ENCODE data around the gene SLC12A7.
"Not testable (repeated sequence)": the region's sequence is repeated elsewhere in the genome, so short reads cannot be mapped to it uniquely, and the experiment has no call there.

Gene SLC12A7

DNA sequence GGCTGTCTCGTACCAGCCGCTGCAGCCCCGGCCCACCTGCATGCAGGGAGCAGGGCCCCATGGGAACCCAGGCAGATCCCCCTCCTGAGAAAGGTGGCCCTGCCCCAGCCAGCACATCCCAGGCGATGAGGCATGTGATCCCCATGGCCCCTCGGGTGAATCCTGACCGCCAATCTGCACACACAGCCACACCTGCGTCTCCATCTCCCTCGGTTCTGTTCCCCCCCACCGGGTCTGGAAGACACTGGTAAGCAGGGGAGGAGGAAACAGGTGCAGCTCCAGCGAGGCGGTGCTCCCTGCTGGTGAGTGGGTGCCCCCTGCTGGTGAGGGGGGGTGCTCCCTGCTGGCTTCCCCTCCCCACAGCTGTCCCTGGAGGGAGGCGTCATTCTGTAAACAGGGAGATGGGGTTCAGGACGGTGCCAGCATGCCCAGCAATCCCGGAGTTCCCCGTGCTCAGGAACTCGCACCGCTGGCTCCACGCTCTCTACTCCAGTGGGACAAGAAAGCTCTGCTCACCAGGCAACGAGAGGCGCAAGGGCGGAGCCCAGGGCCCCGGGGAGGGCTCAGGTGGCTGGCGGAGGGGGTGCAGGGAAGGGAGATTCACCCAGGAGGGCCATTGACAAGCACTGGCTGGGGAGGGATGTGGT, 28.4 kb upstream of the SLC12A7 start:
- peak; percentile 24 for DNase-seq

DNA sequence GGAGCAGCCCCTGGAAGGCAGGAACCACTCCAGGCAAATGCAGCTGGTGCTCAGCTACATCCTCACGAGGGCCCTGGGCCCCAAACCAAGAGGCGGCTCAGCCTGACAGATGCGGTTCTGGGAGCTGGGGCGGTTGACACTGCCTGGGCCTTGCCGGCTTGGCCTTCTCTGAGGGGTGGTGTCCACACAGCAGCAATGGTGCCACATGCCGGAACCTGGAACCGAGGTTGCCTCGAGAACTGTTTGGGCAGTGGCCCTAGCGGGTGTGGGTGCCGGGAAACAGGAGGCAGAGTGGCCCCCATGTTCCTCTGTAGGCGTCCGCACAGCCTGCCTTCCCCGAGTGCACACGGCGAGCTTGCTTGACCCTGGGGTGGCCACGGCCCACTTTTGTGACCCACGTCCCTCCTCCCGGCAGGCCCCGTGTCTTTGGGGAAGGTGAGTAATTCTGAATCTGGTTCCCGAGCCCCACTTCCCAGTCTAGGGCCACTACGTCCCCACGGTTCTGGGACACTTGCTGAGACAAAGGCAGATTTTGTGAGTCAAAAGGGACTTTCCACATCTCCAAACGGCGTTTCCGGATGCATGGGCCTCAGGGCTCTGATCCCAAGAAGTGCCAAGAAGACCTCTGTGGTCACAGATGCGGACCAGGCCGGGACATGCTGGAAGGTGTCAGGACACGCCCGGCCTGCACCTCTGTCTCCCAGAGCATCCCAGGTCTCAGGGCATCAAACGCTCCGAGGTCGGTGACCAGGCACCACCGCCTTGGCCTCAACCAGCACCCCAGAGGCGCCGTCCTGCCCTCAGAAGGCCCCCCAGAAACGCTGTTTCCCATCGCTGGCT, 27.7 kb upstream of the SLC12A7 start:
- DNase-seq, result no peak

DNA sequence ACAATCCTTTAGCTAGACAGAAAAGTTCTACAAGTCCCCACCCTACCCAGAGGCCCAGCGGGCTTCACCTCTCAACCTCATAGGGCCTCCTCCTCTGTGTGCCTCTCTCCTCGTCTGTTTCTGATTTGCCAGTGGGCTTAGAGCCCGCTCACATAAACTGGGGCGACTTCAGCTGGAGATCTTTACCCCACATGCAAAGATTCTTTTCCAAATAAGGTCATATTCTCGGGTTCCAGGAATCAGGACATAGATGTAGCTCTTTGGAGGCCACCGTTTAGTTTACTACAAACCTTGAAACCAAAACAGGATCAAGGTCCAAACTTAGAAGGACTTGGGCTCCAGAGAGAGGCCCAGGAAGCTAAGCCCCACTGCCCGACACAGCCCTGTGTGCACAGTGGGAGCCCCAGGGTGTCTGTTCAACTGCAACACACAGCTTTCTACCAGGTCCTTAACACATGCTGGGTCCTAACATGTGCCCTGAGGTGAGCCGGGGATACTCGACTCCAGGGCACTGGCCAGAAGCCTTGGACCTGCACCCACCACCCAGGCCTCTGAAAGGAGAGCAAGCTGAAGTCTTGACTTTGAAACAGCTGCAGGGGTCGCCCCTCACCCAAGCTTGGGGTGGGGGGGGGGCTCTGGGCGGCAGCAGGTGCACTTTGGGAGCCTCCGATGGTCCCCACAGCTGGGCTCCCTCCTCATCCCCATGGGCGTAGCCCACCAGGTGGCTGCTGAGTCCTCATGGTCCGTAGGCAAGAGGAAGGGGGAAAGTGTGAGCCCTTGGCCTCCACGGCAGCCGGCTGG, 26.8 kb upstream of the SLC12A7 start:
- DNase-seq, result no peak

DNA sequence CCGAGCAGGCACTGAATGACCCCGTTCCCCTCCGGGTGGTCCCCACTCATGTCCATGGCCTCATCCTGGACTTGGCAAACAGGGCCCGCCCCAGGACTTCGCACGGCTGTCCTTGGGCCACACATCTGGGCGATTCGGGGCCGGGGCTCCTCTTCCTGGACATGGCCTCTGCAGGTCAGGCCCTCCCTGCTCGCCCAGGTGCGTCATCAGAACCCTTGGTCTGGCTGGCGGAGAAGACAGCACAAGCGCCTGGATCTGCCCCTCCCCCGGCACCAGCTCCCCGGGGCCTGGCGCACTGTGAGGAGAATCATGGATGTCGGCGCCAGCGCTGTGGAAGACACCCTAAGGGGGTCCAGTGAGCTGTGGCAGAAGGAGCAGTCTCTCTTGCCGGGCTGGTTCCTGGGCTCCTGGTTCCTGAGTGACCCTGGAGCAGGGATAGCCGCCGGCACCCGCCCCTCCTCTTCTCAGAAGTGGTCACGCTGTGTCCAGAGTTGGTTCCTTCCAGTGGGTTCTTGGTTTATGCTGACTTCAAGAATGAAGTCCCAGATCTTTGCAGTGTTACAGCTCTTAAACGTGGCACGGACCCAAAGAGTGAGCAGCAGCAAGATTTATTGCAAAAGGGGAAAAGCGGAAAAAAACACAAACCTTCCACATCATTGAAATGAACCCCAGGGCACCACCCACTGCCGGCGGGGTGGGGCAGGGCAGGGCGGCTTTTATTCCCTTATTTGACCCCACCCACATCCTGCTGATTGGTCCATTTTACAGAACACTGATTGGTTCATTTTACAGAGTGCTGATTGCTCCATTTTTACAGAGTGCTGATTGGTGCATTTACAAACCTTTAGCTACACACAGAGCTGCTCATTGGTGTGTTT, 25.9 kb upstream of the SLC12A7 start:
- no peak for DNase-seq

DNA sequence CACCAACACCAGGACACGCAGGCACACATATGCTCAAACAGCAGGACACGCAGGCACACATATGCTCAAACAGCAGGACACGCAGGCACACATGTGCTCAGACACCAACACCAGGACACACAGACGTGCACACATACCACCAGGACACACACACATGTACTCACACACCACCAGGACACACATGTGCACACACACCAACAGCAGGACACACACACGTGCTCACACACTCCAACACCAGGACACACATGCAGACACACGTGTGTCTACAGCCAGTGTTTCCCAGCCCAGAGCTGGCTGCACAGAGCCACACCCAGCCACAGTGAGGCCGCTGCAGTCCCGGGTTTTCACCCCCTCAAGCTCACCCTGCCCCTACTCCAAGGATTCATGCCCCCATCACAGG, 25.0 kb upstream of the SLC12A7 start:
- no peak for DNase-seq

DNA sequence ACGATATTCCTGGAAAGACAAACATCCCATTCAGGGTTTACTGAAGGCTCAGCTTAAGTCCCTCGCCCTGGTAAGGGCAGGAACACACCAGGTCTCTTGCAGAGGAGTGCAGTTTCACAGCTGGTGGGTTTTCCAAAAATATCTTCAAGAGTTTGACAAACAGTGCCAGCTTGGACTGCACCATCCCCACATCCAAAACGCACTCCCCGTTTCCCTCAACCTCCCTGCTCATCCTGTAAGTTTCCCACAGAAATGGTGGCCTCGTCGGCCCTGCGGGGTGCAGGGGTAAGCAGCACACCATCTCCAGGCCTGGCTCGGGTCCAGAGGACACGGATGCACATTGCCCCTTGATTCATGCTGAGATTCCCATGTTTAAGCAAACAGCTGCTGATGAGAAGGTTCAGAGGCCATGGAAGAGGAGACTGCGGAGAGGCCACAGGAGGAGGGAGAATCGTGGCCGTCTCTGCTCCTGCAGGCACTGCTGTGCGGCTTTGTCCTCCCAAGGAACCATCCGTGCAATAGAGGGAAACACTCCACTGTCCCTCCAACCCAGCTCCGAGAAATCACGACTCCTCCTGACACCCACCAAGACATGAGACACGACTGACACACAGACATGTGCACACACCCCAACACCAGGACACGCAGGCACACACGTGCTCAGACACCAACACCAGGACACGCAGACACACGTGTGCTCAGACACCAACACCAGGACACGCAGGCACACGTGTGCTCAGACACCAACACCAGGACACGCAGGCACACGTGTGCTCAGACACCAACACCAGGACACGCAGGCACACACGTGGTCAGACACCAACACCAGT, 24.0 kb upstream of the SLC12A7 start:
- no peak for DNase-seq

DNA sequence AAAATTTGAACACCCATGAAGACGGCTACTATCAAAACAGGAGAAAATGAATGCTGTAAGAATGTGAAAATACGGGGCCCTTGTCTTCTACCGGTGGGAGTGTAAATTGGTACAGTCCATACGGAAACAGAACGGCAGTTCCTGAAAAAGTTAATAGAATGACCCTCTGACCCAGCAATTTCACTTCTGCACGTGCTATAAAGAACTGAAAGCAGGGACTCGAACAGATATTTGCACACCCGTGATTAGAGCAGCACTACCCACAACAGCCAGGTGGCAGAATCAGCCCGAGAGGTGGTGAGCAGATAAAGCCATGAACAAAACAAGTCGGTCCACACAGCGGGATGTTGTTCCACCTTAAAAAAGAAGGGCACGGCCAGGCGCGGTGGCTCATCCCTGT, 22.6 kb upstream of the SLC12A7 start:
- DNase-seq, result no peak

DNA sequence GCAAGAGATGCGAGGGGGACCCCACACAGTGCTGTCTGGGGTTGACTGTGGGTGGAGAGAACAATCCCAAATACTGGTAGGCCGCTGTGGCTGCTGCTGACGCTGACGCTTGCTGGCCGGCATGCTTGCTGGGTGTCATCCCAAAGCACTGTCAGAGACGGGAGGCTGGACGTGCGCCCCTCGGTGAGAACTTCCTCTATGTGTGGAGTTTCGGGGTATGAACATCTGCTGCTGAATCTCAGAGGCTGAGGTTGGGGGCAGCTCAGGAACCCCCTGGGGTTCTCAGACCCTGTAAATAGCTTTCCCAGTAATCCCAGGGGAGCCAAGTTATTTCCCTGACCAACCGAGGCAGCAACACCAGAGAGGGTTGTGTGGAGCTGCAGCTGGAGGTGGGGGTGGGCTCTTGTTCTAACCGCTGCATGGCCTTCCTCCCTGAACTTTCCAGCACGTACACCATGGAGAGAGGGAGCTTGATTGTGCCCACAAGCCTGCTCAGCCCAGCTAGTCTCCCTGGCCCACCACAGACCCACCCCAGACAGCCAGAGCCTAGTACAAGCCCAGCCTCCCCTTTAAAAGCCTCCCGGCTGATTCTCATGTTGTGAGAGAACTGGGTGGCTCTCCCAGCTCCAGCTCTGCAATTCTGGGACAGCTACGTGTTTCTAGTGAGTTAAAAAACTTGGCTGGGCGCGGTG, 21.8 kb upstream of the SLC12A7 start:
- DNase-seq, result peak; percentile 10

DNA sequence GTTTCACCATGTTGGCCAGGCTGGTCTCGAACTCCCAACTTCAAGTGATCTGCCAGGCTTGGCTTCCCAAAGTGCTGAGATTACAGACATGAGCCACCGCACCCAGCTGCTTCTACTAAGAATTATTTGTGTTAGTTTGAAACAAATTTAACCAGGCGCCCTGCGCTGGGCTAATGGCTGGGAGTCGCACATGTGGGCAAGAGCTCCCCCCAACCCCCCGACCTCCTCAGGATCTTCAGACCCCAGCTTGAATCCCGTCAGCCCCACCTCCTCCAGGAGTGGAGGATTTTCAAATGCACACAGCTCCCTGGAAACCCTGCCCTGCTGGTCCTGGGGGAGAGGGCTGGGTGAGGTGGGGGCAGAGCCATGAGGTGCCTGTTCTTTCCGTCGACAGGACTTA, 21.2 kb upstream of the SLC12A7 start:
- no peak for DNase-seq

DNA sequence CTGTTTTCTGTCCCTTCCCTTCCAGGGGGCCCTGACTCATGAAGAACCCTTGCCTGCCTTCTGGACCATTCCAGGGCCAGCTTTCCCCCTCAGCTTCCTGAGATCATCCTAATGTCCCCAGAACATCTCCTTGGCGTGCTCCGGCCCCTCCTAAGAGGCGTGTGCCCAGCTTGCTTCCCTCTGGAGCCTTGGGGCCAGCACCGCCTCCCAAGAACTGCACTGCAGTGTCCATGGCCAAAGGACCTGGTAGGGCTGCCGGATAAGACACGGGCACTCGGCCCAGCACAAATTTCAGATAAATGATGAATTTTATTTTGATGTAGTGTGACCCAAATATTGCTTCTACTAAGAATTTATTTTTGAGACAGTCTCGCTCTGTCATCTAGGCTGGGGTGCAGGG, 20.7 kb upstream of the SLC12A7 start:
- DNase-seq, result no peak

DNA sequence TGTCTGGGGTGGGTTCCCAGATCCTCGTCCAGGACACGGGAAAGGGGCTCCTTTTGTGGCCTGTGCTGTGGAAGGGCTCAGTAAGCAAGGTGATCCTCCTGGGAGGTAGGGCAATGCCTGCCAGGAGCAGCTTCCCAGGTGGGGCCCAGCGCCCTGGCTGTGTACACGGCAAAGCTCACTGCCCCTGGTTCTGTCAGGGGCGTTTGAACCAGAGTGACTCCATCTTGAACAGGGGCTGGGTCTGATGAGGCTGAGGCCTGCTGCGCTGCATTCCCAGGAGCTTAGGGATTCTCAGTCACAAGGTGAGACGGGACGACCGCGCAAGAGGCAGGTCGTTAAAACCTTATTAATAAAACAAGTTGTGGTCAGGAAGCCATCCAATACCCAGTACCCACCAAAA, 19.9 kb upstream of the SLC12A7 start:
- DNase-seq, result no peak

DNA sequence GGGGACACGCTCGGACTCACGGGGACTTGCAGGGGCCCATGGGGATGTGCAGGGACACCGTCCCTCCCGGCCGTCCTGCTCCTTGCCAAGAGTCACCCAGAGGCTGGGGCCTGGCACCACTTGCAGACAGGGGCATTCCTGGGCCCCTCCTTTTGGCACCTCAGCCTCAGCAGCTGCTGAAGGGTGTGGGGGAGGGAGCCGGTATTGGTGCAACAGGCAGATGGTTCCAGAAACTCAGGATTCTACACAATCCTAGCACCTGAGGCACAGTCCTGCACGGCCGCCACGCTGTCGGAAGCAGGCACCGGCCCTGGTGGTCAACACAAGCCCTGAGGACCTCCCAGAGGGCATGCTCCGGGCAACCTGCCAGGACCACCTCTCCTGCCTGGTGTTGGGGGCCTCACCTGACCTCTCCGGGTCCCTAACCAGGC, 19.3 kb upstream of the SLC12A7 start:
- no peak for DNase-seq

DNA sequence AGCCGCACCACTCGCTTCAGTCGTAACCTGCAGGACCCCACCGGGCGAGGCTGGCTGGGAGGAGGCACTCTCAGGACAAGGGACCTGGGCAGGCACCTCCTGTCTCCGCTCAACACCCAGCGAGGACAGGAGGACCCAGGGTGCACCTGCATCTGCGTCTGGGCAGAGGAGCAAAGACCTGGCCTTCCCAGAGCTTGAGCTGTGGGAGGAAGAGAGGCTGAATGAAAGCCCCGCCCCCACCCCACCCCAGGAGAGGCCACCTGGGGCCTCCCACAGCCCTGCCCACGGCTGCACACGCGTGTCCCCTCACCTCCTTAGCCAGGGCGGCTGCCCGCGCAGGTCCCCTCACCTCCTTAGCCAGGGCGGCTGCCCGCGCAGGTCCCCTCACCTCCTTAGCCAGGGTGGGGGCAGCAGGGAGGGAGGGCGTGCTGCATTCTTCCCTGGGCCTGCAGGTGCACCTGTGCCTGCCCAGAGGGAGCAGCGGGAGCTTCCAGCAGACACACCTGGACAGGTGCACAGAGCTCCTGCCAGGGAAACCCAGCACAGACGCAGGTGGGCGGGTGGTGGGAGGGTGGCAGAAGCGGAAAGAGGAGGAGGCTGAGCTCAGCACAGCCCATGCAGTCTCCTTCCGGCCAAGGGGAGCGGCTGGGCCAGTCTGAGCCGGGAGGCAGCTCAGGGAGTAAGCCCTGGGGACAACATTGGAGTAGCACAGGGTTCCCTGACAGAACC, 18.5 kb upstream of the SLC12A7 start:
- DNase-seq, result no peak

DNA sequence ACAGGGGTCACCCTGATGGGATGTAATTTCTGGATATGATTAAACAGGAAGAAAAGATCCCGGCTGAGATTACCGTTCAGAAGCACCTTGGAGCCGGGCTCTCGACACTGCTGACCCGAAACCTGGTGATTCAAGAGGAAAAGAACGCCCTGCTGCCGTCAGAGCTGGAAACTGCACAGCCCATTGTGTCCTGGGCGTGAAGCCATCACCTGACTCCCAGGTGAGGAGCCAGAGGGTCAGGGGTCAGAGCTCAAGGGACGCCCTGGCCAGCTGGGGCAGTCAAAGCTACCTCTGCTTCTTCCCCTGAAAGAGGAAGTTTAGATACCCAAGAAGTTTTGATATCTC, 17.8 kb upstream of the SLC12A7 start:
- DNase-seq, result no peak

DNA sequence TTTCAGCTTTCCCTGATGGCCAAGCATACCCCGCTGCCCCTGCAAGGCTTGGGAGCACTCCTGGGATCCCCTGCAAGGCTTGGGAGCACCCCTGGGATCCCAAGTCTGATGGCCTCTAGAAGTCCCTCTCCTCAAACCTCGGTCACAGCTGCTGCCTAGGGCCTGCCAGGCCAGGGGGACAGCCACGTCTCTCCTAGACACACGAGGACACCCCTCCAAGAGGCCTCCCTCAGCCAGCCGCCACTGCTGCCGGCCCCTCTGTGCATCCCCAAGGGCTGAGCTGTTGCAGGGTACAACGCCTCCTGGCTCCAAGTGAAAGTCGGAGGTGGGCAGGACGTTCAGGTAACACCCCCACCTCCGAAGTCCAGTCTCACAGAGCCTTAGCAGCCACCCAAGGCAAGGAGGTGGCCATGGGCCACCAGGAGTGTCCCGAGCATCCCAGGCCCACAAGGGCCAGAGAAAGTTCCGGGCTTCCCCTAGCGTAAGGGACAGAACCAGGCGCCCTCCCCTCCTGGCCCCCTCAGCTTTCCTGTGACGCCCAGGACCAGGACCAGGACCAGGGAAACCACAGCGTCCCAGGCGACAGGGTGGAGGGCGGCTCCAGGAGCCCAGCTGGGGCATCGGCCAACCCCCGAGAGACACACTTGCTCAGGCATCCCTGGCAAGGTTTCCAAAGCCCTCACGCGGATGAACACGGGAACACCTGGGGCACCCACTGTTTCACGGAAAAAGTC, 17.3 kb upstream of the SLC12A7 start:
- no peak for DNase-seq

DNA sequence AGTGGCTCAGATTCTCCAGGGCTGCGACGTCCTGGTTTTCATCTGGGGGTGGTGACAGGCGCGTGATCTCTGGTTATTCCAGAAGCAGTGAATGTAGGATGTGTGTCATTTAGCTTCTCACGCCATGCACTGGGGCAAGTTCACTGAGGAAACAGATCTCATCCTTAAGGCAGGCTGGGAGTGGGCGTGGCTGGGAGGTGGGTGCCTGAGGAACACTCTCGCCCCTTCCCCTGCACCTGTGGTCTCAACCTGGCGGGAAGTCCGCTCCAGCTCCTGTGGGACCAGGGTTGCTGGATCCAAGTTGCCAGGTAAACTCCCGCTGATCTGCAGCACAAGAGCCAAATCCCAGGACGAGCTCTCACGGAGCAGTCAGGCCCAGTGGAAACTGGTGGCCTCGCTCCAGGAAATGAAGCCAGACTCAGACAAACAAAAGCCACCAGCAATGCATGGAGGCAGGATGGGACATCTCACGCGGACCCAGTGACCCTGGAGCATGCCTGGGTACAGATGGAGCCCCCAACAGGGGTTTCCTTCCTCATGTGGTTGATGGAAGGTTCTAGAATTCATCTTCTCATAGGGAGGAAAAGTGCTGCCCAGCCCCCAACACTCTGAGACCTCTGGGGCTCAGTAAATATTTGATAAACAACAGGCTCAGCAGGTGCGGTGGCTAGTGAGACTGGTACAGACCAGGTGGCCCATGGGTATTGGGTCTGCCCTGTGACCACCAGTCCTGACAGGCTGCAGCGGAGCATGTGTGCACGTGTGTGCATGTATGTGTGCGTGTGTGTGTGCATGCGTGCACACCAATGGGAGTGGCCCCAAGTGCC, 16.3 kb upstream of the SLC12A7 start:
- no peak for DNase-seq

DNA sequence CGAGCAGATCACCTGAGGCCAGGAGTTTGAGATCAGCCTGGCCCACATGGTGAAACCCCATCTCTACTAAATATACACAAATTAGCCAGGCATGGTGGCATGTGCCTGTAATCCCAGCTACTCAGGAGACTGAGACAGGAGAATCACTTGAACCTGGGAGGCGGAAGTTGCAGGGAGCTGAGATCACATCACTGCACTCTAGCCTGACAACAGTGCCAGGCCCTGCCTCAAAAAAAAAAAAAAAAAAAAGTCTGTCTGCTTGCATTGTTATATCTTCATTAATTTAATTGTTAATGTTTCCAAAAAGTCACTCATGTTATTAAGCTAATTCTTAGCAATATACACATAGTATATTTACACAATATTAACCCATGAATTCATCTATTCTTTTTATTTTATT, 13.8 kb upstream of the SLC12A7 start:
- not testable (repeated sequence) for DNase-seq

DNA sequence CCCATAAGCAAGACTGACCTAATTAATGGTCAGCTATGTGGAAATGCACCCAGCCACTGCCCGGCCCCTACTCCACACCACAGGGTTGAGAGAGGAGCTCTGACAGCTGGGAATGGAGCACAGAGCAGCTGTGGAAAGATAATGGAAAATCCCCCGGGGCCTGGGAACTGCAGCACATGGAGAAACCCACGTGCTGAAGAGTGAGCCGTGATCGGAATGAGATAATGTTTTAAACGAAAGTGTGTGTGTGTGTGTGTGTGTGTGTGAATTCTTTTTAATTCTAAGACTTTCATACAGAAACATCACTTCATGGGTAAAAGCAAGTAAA, 13.1 kb upstream of the SLC12A7 start:
- DNase-seq, result peak; percentile 21

Measured in fibroblast of skin of right biceps (primary cell).